Sciatic nerve (tissue), 2 donors: ENCODE measurements around the gene STARD9. TPM values are rescaled to one million over a fixed set of nuclear protein-coding genes. Genes with fewer than 3 reads are reported as not detected.
A peak's percentile ranks its signal among the peaks of the same experiment; 100 is the strongest.
"Not testable (repeated sequence)": the region's sequence is repeated elsewhere in the genome, so short reads cannot be mapped to it uniquely, and the experiment has no call there.

Source experiments
- ATAC-seq: fragments of 200-7000 bp; cut with Tn5 transposase; one replicate; pipeline ENCODE4 v1.9.1; 2020; ENCODE audit warnings: mild to moderate bottlenecking, moderate library complexity
- DNase-seq: peaks from one replicate; pipeline ENCODE4 v3.0.0-alpha.2; 2020; ENCODE audit warnings: low spot score
- intact Hi-C: fragments of 100-400 bp; cut with DNase I; formaldehyde crosslinking; loops from one replicate; pipeline ENCODE4 v1.14.2; 2022
- total RNA-seq: library from RNA; stranded (reverse); fragmentation: NEBNext Ultra II Directional; extraction: Animal tissue kit (Norgen Biotek cat#: 25700); gene quantifications from one replicate; pipeline ENCODE4 v1.2.1, GENCODE V29; 2021
- donor health status: DM: no; HTN: no; CAD: no.
- donor health status: DM: no; HTN: no; CAD: no.

STARD9 gene
- total RNA-seq, 1 donor from 2014 or later, result 77.3 TPM

DNA sequence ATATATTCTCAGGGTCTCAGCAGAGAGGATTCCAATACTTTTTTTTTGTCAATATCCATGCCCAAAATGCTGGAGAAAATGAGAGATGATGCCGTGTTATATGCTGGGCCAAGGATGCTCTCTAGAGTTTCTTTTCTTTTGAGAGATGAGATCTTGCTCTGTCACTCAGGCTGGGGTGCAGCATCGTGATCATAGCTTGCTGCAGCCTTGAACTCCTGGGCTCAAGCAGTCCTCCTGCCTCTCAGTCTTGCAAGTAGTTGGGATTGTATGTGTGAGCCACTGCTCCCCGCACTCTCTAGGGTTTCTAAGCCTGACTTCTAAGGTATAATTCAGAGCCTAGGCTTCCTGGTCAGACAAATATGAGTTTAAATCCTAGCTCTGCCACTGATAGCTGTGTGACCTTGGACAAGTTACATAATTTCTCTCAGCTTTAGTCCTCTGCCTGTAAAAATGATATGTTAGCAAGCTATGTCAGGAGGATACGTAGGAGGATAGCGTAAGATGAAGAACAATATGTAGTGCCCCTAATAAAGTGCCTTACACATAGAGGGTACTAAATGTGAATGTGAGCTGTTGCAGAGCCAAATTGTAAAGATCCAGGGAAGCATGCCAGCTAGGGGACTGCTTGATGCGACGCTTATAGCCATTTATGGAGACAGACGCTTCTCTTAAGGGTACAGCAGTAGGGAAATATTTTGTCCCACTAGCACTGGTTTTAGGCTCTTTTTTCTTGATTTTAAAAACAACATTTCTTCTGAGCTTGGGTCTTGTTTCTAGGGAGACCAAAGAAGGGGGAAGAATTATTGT is 7.4 kb downstream of the STARD9 start:
- intact Hi-C loops, result no loop called here

DNA sequence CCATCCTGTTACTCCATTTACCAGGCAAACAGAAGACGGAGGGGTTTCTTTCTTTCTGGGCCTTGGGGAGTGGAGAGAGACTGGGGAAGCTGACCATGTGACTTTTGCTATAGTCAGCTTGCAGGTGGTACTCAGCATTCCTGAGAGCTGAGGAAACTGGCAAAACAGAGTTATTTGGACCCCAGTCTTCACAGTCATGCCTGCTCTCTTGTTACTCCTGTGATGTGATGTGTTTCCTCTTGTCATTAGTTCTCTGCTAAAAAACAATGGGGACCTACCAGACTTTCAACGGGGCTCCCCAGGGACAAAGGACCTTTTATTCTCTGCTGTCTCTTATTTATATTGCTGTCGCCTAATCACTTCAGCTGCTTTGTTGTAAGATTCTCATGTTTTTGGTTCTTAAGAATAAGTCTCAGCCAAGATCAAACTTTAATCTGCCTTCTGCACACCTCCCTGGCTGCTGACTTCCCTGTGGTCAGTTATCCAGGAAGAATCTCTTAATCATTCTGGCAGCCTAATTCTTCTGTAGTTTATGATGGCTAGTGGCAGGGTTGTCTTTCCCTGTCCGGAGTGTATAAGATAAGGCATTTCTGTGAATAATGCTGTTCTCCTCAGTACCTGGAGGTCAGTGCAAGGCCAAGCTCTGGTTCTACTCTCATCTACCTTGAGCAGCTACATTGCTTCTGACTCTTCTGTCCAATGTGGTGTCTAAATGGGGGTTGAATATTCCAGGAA is 8.8 kb downstream of the STARD9 start:
- intact Hi-C loops, result no loop called here
- DNase-seq (no peak), ATAC-seq (no peak)

More for the DNA sequence above, 7.4 kb downstream of the STARD9 start:
- ATAC-seq (no peak), DNase-seq (no peak)

DNA sequence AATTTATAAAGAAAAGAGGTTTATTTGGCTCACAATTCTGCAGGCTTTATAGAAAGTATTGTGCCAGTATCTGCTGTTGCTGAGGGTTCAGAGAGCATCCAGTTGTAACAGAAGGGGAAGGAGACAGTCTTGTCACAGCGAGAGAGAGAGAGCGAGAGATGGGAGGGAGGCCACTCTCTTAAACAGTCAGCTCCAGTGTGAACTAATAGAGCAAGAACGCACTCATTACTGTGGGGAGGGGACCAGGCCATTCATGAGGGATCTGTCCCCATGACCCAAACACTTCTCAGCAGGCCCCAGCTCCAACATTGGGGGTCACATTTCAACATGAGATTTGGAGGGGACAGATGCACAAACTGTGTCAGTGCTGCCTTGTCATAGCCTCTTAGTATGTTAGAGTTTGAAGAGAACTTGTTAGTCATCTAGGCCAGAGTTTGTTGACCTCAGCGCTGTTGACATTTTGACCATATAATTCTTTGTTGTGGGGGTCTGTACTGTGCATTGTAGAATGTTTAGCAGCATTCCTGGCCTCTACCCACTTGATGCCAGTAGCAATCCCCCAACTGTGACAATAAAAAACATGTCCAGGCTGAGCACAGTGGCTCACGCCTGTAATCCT is 15.3 kb downstream of the STARD9 start:
- intact Hi-C loops, result no loop called here

GRCh38 chr15:42591238-42591934 is 16.0 kb downstream of the STARD9 start:
- intact Hi-C loops, result no loop called here
- no peak for ATAC-seq
- DNase-seq, result no peak

More for the DNA sequence above, 15.3 kb downstream of the STARD9 start:
- ATAC-seq (no peak), DNase-seq (no peak)

DNA sequence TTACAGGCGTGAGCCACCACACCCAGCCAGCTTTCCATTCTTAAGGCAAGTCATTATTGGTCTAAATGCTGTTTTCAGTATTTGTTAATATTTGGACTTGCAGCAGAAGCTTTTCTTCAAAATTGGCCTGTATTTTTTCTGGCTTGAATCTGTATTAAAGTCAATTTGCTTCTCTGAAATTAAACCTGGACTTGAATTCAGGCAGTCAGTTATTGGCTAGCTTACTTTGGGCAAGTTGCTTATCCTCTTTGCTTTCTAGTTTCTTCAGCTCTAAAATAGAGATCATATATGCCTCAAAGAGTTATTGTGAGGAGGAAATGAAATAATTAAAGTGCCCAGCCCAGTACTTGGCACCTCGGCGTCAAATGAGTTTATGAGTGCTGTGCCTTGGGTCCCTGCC is 17.3 kb downstream of the STARD9 start:
- no peak for ATAC-seq
- no peak for DNase-seq
- intact Hi-C loops, result no loop called here

GRCh38 chr15:42593143-42593542 is 17.7 kb downstream of the STARD9 start:
- intact Hi-C loops, result no loop called here
- DNase-seq (peak; percentile 69), ATAC-seq (peak; percentile 95)

DNA sequence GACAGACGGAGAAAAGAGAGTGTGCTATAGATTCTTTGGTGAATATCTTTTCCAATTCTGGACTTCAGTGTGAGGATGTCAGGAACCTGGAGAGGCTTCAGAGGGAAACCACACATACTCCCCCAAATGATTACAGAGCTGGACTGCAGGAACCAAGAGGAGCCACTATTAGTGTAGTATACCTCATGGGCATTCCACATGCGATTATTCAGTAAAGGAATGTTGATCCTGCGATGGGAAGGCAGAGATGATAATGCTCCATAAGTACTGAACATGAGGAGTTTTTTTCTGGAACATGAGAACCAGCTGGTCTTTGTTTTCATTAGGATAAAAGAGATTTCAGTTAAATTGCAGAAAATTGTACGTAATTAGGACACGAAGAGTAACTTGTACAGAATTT is 18.7 kb downstream of the STARD9 start:
- DNase-seq (no peak), ATAC-seq (no peak)

GRCh38 chr15:42595626-42596240 is 20.3 kb downstream of the STARD9 start:
- DNase-seq (no peak), ATAC-seq (no peak)
- intact Hi-C loops, result no loop called here

More for the DNA sequence above, 18.7 kb downstream of the STARD9 start:
- intact Hi-C loops, result no loop called here

GRCh38 chr15:42601316-42601715 is 25.9 kb downstream of the STARD9 start:
- ATAC-seq, DNase-seq, intact Hi-C loops: not testable (repeated sequence)

DNA sequence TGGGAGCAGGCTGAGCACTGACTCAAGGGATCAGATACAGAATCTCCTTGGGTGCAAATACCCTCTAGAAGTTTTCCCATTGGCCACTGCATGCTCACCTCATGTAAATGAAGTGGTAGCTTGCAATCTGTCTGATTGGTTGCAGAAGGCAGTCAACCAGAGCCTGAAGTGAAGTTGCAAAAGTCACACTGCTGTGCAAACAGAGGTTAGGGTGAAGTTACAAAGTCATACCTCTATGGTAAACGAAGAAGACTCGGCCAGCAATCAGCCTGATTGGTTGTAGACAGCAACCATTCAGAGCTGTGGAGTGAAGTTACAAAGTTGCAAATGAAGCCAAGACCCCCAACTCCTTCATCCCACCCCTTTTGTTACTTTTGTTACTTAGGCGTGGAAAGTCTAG is 27.1 kb downstream of the STARD9 start:
- intact Hi-C loops, result no loop called here
- no peak for DNase-seq
- ATAC-seq, result no peak

DNA sequence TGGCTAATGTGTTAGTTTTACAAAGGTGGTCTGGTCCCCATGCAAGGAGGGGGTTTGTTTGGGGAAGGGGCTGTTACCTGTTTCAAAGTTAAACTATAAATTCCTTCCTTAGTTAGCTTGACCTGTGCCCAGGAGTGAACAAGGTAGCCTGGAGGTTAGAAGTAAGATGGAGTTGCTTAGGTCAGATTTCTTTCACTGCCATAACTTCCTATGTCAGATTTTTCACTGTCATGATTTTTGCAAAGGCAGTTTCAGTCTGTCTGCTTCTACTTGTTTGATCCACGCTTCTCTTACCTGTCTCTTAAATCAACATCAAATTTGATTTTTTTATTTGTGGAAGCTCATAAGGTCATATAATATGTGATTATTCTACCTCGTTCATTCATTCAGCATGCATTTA is 28.6 kb downstream of the STARD9 start:
- ATAC-seq, result no peak
- intact Hi-C loops, result no loop called here
- no peak for DNase-seq

DNA sequence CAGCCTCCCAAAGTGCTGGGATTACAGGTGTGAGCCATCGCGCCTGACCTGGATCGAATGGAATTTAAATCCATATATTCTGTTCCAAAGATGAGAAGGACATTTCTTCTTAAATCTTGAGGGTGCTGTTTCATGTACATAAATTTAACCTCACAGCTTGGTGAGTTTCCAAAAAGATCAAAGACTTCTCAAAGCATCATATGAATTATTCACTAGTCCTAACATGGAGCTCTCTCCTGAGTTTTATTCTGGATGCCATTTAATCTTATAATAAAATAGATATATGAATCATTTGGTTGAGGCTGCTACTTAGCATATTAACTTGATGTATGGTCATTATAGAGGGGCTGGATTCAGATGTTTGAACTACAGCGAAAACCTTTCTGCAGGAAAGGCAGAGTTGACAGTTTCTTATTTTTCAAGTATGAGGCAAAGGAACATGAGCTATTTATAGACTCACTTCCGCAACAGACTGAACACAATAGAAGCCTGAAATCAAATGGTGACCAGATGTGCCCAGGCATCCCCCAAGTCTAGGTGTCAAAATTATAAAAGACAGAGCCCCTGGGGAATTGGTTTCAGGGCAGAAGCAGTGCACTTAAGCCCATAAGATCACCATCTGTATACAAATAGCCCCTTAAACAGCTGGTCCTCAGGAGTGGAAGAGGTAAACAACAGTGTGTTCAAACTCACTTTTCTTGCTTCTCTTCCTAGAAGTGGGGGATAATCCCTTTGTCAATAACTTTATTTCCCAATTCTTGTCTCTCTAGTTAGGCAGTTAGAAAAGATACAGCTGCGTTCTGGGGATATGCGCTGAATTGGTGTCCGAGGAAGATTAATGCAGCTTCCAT is 29.7 kb downstream of the STARD9 start:
- ATAC-seq (peak; percentile 83), DNase-seq (no peak)
- intact Hi-C loops, result no loop called here

- DNase-seq, result no peak
- no peak for ATAC-seq
- intact Hi-C loops, result no loop called here
These were observed 30.4 kb downstream of the STARD9 start for GRCh38 chr15:42605796-42606195.

GRCh38 chr15:42608110-42608531 is 32.7 kb downstream of the STARD9 start:
- DNase-seq (no peak), ATAC-seq (no peak)
- intact Hi-C loops, result no loop called here

GRCh38 chr15:42608752-42609488 is 33.5 kb downstream of the STARD9 start:
- DNase-seq, result no peak
- no peak for ATAC-seq
- intact Hi-C loops, result no loop called here

- ATAC-seq (no peak), DNase-seq (no peak)
- intact Hi-C loops, result no loop called here
These were observed 36.1 kb downstream of the STARD9 start for GRCh38 chr15:42611532-42611931.

DNA sequence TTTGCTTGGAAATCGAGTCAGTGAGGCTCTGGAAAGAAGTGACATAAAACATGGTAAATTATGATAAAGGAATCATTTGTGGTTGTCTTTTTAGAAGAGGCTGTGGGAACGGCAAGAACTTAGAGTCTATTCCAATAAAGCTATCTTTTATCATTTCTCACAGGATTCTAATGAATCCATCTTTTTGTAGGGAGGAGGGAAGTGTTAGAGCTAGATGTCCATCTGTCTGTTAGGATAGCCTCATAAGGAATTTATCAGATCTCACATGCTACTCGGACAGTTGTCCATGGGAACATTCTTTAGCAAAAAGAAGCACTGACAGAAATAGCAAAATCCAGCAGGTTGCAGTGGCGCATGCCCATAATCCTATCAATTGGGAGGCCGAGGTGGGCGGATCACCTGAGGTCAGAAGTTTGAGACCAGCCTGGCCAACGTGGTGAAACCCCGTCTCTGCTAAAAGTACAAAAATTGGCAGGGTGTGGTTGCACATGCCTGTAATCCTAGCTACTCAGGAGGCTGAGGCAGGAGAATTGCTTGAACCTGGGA is 37.0 kb downstream of the STARD9 start:
- no peak for DNase-seq
- no peak for ATAC-seq
- intact Hi-C loops, result no loop called here
